Activated gamma-delta T cell (primary cell): ENCODE measurements around the gene ARHGDIA.

ENCODE experiments used
- DNase-seq: peaks from one replicate; lab custom pipeline; 2025; lab: John Stamatoyannopoulos, UW

ARHGDIA gene

DNA sequence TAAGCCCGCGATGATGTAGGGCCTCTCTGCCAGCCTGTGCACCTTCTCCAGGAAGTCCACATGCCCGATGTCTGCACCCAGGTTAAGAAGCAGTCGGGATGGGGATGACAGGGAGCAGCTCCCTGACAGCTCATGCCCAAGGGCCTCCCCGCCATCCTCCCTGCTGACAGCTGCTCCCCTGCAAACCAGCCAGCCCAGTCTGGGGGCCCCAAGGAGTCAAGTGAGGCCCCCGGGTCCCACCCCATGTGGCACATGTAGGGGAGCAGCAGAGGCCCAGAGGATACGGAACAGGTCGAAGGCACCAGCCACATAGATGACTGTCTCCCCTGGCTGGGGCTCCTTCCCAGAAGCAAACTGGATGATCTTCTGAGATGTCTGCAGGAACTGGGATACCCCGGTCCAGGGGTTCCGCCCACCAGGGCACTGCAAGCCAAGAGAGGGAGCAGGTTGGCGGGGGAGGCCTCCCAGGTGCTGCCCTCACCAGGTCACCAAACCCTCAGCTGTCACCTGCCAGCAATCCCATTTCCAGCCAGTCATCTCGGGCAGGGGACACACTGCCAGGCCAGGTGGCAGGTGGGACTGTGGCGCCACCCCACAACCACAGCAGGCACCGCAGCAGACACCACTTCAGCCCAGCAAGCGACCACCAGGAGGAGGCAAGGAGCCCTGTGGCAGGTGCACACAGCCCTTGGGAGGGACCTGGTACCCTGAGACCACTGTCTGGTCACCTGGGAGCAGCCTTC, 35.5 kb upstream of the ARHGDIA start:
- no peak for DNase-seq

GRCh38 chr17:81905993-81906392, 34.9 kb upstream of the ARHGDIA start:
- no peak for DNase-seq

- DNase-seq = no peak
Measured at GRCh38 chr17:81905424-81905875, 34.3 kb upstream of the ARHGDIA start.

DNA sequence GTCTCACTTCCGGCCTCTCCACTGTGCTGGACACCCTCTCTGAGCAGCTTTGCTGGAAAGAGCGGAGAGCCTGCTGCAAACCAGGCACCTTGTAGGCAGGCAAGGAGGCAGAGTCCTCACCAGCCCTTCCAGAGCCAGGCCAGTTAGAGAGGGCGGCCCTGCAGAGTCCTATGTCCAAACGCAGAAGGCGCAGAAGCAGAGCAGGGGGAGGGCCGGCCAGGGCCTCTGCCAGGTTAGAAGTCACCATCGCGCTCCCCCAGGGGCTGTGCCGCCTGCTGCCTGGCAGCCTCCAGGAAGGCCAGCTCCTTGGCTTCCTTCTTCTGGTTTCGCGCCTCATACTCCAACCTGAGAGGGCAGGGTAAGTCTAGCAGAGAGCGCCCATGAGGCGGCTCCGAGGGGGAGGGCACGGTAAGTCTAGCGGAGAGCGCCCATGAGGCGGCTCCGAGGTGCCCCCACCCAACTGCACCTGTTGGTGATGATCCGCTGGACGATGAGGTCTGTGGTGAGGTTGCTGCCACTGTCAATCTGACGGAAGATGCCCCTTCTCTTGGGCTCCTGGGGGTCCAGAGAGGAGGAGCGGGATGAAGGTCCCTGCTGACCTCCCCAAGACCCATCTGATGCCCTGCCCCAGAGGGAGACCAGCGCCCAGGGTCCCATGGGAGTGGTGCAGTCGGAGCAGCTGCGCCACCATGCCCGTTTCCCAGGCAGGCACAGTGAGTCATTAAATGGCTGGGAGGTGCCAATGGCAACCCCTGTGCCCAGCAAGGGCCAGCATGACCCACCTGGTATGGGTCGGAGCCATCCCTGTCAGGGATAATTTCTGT, 33.7 kb upstream of the ARHGDIA start:
- no peak for DNase-seq

- DNase-seq = no peak
Measured at GRCh38 chr17:81903896-81904599, 32.9 kb upstream of the ARHGDIA start.

- DNase-seq = no peak
Measured at GRCh38 chr17:81903415-81903831, 32.3 kb upstream of the ARHGDIA start.

GRCh38 chr17:81902653-81903414, 31.7 kb upstream of the ARHGDIA start:
- DNase-seq = no peak

DNA sequence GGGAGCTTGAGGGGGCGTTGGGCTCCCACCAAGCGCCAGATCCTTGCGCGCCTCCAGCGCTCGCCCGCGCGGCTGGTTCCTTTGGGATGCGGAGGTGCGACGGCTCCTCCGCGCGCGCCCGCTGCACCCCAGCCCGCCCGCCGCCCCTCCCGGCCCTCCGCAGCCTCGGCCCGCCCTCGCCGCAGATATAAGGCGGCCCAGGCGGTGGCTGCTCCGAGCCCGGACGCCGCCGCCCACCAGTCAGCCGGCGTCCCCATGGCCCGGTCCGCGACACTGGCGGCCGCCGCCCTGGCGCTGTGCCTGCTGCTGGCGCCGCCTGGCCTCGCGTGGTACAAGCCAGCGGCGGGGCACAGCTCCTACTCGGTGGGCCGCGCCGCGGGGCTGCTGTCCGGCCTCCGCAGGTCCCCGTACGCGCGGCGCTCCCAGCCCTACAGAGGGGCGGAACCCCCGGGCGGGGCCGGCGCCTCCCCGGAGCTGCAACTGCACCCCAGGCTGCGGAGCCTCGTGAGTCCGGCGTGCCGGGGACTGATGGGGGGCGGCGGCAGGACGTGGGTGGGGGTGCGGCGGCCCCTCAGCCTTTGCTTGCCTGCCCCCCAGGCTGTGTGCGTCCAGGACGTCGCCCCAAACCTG, 31.0 kb upstream of the ARHGDIA start, which contains the start of gene NPB:
NPB (plus strand) TSS at position 216 of the 630 bp plus-strand sequence; CDS start at position 256, 40 bp downstream.
- no peak for DNase-seq

DNA sequence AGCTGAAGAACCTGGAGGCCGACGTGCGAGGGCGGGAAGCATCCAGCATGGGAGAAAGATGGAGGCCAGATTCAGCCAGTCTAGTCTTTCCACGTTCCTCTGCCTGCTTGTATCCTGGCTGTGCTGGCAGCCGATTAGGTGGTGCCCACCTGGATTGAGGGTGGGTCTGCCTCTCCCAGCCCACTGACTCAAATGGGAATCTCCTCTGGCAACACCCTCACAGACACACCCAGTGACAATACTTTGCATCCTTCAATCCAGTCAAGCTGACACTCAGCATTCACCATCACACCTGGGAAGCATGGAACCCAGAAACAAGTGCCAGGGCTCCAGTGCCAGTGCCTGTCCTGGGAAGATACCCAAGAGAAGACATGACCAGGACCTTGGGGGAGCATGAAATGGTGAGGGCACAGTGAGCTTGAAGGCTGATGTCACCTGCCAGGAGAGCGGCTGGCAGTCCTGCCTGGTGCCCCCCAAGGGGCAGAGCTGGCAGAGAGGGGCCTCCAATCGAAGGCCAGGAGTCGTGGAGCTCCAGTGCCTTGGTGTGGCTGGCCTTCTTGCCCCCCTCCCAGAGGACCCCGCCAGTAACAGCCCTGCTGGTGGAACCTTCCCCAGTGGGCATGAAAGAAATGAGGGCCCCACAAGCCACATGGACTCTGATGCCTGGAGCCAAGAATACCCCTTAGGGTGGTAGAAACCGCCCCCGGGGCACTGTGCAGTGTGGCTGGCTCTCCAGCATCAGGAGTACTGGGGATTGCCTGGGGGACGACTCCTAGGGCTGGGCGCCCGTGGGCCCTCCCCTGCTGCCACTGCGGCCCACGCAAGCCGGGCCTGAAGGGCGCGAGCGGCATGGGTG, 30.3 kb upstream of the ARHGDIA start:
- no peak for DNase-seq

- DNase-seq = no peak
Measured at GRCh38 chr17:81900181-81900820, 29.2 kb upstream of the ARHGDIA start.

GRCh38 chr17:81899514-81900166, 28.5 kb upstream of the ARHGDIA start:
- DNase-seq = no peak

GRCh38 chr17:81898885-81899284, 27.7 kb upstream of the ARHGDIA start:
- no peak for DNase-seq

DNA sequence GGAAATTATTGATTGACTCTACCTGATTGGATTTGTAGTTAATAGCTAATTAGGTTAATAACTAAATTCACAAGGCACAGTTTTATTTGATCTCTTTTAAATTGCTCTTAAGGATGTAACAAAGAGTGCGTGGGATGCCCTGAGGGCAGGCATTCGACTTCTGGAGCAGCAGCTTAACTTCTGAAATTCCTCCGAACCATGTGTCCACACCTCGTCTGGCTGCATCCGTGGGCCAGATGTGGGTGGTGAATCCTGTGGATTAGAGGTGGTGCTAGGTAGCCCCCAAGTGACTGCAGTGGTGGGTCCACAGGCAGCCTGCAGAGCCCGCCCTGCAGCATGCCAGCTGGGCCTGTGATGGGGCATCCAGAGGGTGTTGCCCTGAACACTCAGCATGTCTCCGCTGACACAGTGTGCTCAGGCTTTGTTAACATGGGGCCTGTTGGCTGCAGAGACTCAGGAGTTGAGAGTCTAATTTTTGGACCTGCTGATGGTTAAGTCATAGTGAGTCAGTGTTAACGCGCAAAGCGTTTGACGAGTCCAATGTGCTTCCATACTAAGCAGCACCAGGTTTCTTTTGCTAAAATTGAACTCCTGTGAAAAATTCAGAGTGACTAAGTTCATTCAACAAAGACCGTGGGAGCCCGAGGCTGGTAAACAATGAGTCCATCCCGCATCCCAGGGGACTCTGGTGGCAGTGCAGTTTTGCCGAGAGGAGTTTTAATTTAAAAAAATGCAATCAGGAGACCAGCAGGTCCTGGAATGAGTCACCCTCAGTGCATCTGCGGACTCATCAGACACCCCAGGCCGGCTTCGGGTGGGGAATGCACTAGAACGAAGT, 27.1 kb upstream of the ARHGDIA start:
- DNase-seq = no peak

DNA sequence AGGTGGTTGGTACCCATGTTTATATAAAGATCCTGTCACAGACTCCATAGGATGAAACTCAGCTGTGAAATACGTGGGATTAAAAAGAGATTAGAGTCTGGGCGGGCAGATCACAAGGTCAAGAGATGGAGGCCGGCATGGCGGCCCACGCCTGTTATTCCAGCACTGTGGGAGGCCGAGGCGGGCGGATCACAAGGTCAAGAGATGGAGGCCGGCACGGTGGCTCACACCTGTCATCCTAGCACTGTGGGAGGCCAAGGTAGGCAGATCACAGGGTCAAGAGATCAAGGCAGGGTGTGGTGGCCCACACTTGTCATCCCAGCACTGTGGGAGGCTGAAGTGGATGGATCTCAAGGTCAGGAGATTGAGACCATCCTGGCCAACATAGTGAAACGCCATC, 24.3 kb upstream of the ARHGDIA start:
- no peak for DNase-seq

- DNase-seq = no peak
Measured at GRCh38 chr17:81891303-81891552, 20.1 kb upstream of the ARHGDIA start.

DNA sequence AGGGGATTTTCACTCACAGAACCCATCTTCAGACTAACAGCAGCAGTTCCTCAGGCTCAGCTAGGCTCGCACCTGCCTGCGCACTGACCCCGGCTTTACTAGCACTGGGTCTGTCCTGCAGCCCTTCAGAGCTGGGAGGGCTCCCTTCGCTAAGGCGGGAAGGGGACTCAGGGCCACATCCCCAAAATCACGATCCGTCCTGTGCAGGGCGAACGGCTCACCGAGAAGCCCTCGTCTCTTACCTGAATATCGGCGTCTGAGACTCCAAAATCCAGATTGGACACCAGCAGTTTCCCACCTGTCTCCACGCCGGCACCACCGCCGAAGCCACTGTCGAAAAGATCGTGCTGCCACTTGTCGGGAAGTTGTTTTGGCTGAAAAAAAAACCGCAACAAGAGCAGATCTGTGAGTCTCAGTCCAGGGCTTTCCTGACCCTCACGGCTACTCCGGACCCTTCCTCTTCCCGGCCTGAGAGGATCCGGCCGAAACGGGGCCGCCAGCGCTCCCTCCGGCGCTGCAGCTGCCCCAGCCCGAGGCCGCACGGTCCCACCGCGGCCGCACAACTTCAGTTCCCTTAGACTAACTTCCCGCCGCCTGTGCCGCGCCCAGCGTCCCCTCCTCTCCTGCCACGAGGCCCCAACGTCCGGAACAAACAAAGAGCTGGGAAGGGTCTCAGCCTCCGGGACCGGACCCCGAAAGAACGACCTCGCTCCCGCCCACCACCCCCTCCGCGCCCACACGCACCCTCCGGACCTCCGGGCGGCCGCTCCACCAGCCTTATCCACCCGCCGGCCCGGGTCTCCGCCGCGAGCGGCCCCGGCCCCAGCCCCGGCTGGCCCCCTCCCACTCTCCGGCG, 19.5 kb upstream of the ARHGDIA start:
- no peak for DNase-seq

DNA sequence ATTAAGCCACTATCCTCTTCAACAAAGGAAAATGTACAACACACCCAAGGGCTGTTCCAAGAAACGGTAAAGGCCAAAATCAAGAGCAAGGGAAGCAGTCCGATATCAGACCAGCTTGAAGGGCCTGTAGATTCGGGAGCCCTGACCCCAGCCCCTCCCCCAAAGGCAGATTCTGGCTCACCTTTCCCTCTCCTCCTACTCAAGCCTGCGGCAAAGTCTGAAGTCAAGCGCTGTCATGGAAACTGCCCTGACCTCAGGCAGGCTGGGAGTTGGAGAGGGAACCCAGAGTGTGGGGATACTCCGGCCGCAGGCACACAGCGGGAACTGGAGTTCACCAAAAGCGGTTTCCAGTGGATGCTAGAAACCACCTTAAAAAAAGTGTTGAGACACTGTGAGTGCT, 18.5 kb upstream of the ARHGDIA start:
- DNase-seq = no peak
